Activated effector memory CD4-positive, alpha-beta T cell treated with Interleukin-2 at 50 U/mL for 16 hours (primary cell): ENCODE results near the gene OR2A14.
"Not testable (repeated sequence)": the region's sequence is repeated elsewhere in the genome, so short reads cannot be mapped to it uniquely, and the experiment has no call there.

Experiments used
- DNase-seq: peaks from one replicate; pipeline ENCODE4 v3.0.0-alpha.2; 2020

The OR2A14 gene

GRCh38 chr7:144158861-144159260 lies 35.9 kb downstream of the OR2A14 start:
- no peak for DNase-seq

DNA sequence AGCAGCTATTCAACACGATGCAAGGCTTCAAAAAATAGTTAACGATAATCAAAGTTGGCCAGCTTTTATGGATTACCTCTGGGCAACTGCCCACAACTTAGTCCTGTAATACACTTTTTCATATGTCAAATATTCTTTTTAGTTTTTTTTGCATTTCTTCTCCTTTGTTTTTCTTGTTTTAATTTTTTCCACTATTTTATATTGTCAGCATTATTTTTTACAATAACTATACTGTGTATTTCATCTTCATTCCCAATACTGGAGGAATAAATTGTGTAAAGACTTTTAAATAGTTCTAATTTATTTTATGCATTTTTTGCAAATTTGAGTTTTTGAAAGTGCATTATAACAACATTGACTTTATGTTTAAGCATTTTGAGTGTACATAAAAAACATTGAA lies 41.8 kb downstream of the OR2A14 start:
- DNase-seq: no peak

DNA sequence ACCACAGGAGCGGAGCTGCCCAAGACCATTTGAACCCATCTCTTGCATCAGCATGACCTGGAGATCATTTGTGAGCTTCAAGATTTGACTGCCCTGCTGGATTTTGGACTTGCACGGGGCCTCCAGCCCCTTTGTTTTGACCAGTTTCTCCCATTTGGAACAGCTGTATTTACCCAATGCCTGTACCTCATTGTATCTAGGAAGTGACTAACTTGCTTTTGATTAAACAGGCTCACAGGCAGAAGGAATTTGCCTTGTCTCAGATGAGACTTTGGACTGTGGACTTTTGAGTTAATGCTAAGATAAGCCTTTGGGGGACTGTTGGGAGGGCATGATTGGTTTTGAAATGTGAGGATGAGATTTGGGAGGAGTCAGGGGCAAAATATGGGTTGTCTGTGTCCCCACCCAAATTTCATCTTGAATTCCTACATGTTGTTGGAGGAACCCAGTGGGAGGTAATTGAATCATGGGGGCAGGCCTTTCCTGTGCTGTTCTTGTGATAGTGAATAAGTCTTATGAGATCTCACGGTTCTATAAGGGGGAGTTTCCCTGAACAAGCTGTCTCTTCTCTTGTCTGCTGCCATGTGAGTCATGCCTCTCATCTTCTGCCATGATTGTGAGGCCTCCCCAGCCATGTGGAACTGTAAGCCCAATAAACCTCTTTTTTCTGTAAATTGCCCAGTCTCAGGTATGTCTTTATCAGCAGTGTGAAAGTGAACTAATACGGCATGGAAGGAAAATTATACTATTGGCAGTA lies 48.8 kb downstream of the OR2A14 start:
- DNase-seq: not testable (repeated sequence)

DNA sequence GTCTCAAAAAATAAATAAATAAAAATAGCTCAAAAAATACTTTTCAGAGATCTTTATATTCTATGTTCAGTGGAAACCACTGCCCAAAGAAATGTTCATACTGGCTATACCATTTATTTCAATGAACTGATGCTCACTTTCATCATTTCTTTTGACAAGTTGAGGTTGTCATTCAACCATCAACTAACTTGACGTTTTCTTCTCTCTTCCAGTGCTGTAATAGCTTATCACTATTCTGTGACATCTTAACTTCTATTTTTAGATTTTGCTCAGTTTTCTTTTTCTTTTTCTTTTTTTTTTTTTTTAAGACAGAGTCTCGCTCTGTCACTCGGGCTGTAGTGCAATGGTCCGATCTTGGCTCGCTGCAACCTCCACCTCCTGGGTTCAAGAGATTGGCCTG lies 51.6 kb downstream of the OR2A14 start:
- no peak for DNase-seq

DNA sequence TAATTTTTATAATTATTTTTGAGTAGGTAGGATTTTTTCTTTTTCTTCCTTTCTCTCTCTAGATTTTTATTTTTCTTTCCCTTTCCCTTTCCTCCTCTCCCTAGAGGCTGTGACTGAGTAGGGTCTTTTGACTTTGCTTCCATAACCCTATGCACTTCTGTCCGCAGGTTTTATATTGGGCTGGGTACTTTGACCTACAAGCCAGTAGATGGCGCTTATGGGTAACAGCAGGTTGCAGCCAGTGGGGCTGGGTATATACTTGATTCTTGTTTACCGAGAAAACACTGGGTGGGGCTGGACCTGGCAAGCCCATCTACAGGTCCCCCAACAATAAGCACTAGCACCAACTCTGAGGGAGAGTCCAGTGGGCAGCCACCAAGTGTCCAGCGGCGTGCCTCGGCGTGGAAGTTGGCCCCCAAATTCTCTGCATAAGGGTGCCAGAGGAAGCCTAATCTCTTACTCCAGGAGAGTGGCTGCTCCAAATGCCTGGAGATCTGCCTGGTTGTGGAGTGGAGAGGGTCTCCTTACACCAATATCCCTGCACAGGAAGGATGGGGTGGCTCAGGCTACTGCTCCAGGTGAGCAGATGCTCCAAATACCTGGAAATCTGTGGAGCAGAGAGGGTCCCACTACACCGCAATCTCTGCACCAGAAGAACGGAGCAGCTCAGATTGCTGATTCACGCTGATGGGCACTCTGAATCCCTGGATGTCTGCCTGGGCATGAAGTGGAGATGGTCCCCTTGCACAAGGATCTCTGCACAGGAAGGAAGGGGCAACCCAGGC lies 55.6 kb downstream of the OR2A14 start:
- not testable (repeated sequence) for DNase-seq

DNA sequence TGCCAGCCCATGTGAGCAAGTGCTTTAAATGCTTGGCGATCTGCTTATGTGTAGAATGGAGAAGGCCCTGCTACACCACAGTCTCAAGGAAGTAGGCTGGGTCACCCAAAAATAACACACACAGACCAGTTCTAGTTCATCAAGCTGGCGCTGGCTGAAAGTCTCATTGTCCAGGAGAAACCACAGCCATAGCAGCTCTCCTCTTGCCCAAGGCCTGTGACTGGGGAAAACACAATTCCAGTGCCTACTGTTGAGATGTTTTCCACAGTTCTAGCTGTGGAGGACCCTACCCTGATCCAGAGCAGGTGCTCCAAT lies 56.1 kb downstream of the OR2A14 start:
- not testable (repeated sequence) for DNase-seq
